IPS-11a (cell line): ENCODE results near the gene PPP1R11.
"Not testable (repeated sequence)": the region's sequence is repeated elsewhere in the genome, so short reads cannot be mapped to it uniquely, and the experiment has no call there.

Experiments
- H3K4me3 ChIP-seq: one replicate; pipeline ENCODE4 v1.5.1; 2013; ENCODE audit warnings: low read depth, low read length, control low read depth

Gene PPP1R11

DNA sequence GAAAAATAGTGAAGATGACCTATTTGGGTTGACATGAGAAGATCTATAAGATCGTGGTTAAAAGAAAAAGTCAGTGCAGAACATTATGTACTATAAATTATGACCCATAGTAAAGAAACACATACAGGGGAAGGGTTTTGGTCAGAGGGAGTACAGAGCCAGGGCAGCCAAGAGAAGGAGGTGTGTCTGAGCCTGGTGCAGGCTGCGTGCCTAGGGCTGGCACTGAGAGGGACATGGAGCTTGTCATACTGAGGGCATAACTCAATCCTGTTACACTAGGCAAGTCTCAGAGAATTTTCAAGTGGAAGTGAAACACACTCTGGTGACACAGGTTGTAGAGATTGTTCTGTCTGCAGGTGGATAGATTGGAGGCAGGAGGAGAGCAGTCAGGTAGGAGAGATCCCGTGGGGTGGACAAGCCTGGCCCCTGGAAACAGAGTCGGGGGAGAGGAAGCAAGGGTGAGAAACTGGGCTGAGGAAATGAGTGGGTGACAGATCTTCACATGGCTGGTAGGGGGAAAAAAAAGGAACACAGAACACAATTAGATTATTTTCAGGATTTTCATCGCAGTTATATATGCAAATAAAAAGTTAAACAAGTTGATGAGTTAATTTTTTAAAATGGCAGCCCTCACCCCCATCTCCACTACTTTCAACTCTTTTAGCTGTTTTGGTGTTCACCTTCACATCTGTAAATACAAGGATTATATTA is 27.1 kb downstream of the PPP1R11 start:
- H3K4me3 ChIP-seq = no peak overlapping the region

GRCh38 chr6:30096829-30097228 is 29.8 kb downstream of the PPP1R11 start:
- H3K4me3 ChIP-seq = no peak overlapping the region

DNA sequence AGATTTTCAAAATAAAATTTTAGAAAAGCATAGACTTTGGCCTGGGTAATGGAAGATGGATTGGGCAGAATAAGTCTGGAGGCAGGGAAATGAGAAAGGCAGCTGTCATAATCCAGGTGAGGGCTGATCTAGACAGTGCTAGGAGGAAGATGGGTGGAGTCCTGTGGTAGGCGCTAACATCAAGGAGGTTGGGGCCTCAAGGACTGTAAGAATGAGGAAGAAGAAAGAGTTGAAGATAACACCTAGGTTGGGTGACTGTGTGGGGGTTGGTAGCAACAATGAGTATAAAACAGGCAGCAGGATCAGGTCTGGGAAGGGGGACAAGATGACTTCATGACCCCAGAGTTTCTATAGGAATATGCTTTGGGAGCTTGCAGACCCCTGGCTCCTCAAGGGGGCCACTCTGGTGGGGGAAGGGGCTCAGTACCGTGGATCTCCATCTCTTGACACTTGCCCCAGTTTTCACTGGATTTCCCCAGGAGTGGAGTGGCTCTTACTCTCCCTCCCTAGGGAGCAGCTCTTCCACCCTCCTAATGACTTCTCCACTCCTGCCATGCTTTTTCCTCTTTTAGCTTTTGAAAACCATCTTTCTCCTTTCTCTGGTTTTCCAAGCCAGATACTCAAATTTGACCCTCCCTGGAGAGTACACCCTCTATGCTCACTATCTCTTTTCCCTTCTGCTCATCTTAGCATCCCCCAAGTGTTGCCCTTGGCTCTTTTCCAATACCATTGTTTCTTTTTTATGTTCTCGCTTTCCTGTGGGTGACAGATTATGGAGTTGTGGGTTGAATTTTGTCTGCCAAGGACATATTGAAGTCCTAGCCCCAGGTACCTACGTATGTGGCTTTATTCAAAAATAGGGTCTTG is 31.1 kb downstream of the PPP1R11 start:
- no peak overlapping the region for H3K4me3 ChIP-seq

- H3K4me3 ChIP-seq = no peak overlapping the region
These were observed 33.2 kb downstream of the PPP1R11 start for GRCh38 chr6:30100154-30100553.

GRCh38 chr6:30100585-30101443 is 33.8 kb downstream of the PPP1R11 start:
- H3K4me3 ChIP-seq = peak overlapping the region; percentile 14

DNA sequence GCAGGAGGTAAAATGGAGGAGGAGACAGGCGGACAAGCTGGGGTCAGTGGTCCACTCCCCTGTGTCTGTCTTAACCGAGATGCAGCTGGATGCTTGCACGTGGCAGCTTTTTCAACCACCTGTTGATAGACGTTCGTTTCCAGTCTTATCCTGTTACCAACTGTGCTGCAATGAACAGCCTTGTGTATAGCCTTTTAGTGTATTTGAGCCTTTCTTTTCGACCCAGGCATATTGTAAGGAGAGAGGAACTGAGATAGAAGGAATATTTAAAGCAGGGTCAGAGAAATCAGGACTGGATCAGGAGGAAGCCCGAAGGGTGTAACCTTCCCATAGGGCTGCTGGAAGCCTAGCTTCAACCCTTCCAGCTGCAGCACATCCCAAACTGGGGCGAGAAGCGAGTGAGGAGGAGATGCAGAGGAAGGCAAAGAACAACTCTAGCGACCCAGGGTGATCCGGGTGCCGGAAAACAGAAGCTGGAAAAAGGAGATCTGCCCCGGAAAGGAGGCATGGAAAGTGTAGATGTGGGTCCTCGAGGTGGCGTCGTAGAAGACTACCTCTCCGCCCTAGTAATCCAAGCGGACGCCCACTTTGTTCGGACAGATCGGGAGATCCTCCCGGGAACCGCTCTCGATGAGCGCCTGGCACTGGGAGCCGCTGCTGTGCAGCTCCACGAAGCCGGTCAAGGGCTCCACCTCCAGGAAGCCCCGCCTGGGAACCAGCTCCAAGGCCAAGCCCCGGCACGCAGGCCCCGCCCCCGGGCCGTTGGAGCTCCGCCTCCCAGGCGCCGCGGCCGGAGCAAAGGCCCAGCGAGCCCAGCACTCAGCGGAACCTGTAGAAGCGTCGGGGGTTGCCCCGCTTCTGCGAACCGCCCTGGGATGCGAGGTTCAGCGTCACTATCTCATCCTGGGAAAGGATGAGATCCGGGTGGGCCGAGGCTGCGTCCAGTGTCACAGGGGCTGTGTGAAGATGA is 34.7 kb downstream of the PPP1R11 start:
- H3K4me3 ChIP-seq = peak overlapping the region; percentile 14

GRCh38 chr6:30102414-30102969 is 35.5 kb downstream of the PPP1R11 start:
- no peak overlapping the region for H3K4me3 ChIP-seq

GRCh38 chr6:30102970-30103871 is 36.2 kb downstream of the PPP1R11 start:
- H3K4me3 ChIP-seq = peak overlapping the region; percentile 34

DNA sequence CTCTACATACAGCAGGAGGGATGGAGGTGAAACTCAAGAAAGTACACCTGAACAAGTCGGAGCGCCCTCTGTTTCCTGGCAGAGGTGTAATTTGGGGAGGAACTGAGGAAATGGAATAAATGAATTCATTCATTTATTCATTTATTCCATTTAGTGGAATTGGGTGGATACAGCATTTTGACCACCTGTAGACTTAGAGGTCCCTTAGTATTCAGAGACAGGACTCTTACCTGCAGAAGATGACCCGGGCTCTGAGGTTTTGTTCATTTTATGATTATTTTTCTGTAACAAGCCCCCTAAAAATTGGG is 36.8 kb downstream of the PPP1R11 start:
- H3K4me3 ChIP-seq = peak overlapping the region; percentile 34

DNA sequence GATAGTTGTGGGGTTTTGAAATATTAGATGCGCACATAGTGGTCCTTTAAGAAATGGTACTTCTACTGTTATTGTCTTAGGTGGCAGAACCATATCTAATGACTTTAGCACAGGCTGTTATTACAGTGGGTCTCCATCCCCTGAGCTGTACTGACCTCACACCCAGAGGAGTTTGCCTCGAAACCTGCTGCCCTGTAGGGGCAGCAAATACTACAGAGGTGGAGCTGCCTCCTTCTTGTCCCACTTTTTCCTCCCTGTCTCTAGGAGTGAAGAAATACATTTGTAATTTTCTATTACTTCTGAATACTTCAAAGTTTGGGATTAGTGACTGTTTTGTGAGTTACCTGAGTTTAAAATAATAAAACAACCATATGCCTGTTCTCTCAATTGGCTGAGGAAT is 37.7 kb downstream of the PPP1R11 start:
- H3K4me3 ChIP-seq = no peak overlapping the region

- H3K4me3 ChIP-seq = no peak overlapping the region
These were observed 44.4 kb downstream of the PPP1R11 start for GRCh38 chr6:30111266-30111856.

DNA sequence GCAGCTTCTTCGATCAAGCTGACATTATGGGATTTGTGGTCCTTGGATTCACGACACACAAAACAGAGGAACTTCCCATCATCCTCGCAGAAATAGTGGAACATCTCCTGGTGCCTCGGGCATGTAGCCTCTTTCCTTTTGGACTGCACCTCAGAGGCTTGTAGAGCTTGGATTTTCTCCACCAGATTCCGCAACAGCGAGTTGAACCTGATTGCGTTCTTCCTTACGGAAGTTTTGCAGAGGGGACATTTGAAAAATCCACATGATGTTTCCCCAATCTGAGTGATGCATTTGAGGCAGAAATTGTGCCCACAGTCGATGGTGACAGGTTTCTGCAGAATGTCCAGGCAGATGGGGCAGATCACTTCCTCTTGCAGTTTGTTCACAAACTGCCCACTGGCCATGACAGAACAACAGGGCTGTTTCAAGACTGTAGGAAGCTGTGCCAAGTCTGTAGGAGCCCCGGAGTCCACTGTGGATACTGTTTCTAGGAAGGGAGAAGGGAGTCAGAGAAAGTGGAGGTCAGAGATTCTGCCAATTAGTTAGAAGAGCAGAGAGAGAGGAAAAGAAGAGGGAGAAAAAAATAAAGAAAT is 45.5 kb downstream of the PPP1R11 start:
- no peak overlapping the region for H3K4me3 ChIP-seq

- no peak within 1 kb of the TSS for H3K4me3 ChIP-seq
These were observed 46.2 kb downstream of the PPP1R11 start, which contains the start of gene TRIM31 for GRCh38 chr6:30113003-30113759. TSS of gene TRIM31 (minus strand) at chr6:30113090. CDS start at chr6:30112805, 285 bp downstream.

DNA sequence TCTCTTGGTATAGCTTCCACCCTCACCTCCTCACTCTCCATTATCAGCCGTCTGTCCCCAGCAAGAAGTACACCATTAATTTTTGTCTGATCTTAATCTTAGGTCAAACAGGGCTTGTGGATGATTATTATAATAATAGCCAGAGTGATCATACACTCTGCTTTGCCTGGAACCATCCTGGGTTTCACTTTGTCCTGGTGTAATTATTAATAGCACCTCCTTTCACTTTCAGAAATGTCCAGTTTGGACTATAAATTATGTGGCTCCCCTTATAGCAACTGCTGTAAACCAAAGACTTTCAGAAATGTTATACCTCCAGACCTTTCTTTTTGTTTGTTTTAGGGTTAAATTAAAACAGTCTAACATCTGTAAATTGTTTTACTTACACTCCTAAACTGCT is 46.8 kb downstream of the PPP1R11 start:
- H3K4me3 ChIP-seq = no peak overlapping the region

DNA sequence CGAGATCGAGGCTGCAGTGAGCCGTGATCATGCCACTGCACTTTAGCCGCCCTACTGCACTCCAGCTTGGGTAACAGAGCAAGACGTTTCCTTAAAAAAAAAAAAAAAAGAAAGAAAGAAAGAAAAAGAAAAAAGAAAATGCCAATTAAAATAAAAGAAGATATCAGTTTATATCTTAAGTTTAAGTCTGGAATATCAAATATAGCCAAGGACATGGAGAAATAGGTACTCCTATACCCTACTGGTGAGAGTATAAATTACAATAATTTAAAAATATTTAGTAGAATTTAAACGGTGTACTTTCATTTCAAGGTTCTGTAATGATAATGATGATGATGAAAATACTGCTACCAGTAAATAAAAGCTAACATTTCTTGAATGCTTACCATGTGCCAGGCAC is 49.7 kb downstream of the PPP1R11 start:
- no peak overlapping the region for H3K4me3 ChIP-seq

- H3K4me3 ChIP-seq = not testable (repeated sequence)
These were observed 51.7 kb downstream of the PPP1R11 start for GRCh38 chr6:30118691-30119090.
